Gastrocnemius medialis (tissue), 4 donors: Measurements from ENCODE around the gene HMCN1. TPM values are rescaled to one million over a fixed set of nuclear protein-coding genes. Genes with fewer than 3 reads are reported as not detected.

Experiments used
- ATAC-seq, 2 donors: fragments of 150-250 bp; one replicate each; pipeline ENCODE4 v1.9.1; 2016
- DNase-seq, 2 donors: peaks; one replicate each; pipeline ENCODE4 v3.0.0-alpha.2; 2019
- H3K27ac ChIP-seq, 4 donors: fragments of 200-600 bp; sonication (generic); 1 replicate in 1 of 4; 2 replicates in 3 of 4; pipeline ENCODE4 v1.5.1; 2016 to 2018; ENCODE audit warnings: mild to moderate bottlenecking in 2 of 4, moderate library complexity in 1 of 4
- H3K27me3 ChIP-seq, 3 donors: fragments of 200-600 bp; sonication (generic) in 2 of 3; 1 replicate in 1 of 3; 2 replicates in 2 of 3; pipeline versions ENCODE4 v1.5.1 to v1.6.0; 2016 to 2019; ENCODE audit warnings: mild to moderate bottlenecking in 1 of 3, moderate library complexity in 1 of 3
- H3K36me3 ChIP-seq, 2 donors: fragments of 200-600 bp; sonication (generic) in 1 of 2; one replicate each; pipeline ENCODE4 v1.5.1; 2017 to 2018
- H3K4me1 ChIP-seq, 2 donors: fragments of 200-600 bp; sonication (generic) in 1 of 2; one replicate each; pipeline ENCODE4 v1.5.1; 2016 to 2017; ENCODE audit warnings: mild to moderate bottlenecking in 2 of 2
- H3K4me3 ChIP-seq, 4 donors: fragments of 200-600 bp; sonication (generic) in 3 of 4; 1 replicate in 1 of 4; 2 replicates in 3 of 4; pipeline ENCODE4 v1.5.1; 2016 to 2019; ENCODE audit warnings: mild to moderate bottlenecking in 2 of 4
- H3K9me3 ChIP-seq, 3 donors: fragments of 200-600 bp; sonication (generic) in 2 of 3; 1 replicate in 1 of 3; 2 replicates in 2 of 3; pipeline ENCODE4 v1.5.1; 2016 to 2019
- POLR2A ChIP-seq, 2 donors: fragments of 450-650 bp; IDR thresholded peaks; one replicate each; pipeline ENCODE4 v1.6.1; 2017; ENCODE audit warnings: antibody characterized with exemption in 2 of 2, mild to moderate bottlenecking in 2 of 2, moderate library complexity in 2 of 2
- in situ Hi-C, 4 donors: fragments of 200-750 bp; cut with MboI; loops; one replicate each; pipeline versions ENCODE4 v1.15.0 to v1.8.0; 2017; ENCODE audit warnings: low sequenced_read_pairs in 4 of 4
- intact Hi-C: fragments of 100-400 bp; cut with DNase I; formaldehyde crosslinking; loops from one replicate; pipeline ENCODE4 v1.15.1; 2023; ENCODE audit warnings: low total_unique reads
- total RNA-seq, 4 donors: library from RNA; depleted of rRNA; stranded (reverse); fragments of >200 nt; gene quantifications; one replicate each; pipeline versions ENCODE4 v1.1.0 to v1.2.3, GENCODE V29; 2016
- TF ChIP-seq, protein P1 (sequence below), 5 experiments: fragments of 450-650 bp in 3 of 5; fragments of 200-600 bp in 2 of 5; sonication (generic) in 2 of 5; IDR thresholded peaks in 4 of 5; conservative IDR thresholded peaks in 1 of 5; 1 replicate in 4 of 5; 2 replicates in 1 of 5; pipeline ENCODE4 v1.5.1; 2016 to 2019; ENCODE audit warnings: antibody characterized with exemption in 5 of 5, mild to moderate bottlenecking in 3 of 5, moderate library complexity in 3 of 5

The HMCN1 gene
- total RNA-seq, 4 donors from 2014 or later, result 2.6 to 7.5 (median 5.1) TPM

GRCh38 chr1:185694081-185694480 lies 40.1 kb upstream of the HMCN1 start:
- no peaks in the 10 kb centered on the region for H3K27me3 ChIP-seq
- in situ Hi-C loops (loop anchor here in 2 of 4 donors (25.0 kb wide), 1 partner anchor 457 kb away; no protein-coding TSS in a partner anchor), intact Hi-C loops (no loop called here)
- H3K9me3 ChIP-seq, result no peaks in the 10 kb centered on the region
- peak overlapping the region in 2 of 4 donors; percentile 6 to 8 for H3K4me3 ChIP-seq
- DNase-seq (no peak), ATAC-seq (no peak)
- TF ChIP-seq, protein P1, sequence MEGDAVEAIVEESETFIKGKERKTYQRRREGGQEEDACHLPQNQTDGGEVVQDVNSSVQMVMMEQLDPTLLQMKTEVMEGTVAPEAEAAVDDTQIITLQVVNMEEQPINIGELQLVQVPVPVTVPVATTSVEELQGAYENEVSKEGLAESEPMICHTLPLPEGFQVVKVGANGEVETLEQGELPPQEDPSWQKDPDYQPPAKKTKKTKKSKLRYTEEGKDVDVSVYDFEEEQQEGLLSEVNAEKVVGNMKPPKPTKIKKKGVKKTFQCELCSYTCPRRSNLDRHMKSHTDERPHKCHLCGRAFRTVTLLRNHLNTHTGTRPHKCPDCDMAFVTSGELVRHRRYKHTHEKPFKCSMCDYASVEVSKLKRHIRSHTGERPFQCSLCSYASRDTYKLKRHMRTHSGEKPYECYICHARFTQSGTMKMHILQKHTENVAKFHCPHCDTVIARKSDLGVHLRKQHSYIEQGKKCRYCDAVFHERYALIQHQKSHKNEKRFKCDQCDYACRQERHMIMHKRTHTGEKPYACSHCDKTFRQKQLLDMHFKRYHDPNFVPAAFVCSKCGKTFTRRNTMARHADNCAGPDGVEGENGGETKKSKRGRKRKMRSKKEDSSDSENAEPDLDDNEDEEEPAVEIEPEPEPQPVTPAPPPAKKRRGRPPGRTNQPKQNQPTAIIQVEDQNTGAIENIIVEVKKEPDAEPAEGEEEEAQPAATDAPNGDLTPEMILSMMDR (IDR thresholded peaks at IDR 0.05 in 4 of 5, conservative IDR thresholded peaks at IDR 0.05 in 1 of 5), result no peak
- no peak for TF ChIP-seq POLR2A (IDR thresholded peaks at IDR 0.05)
- H3K36me3 ChIP-seq, result no peaks in the 10 kb centered on the region
- no peaks in the 10 kb centered on the region for H3K4me1 ChIP-seq
- peak overlapping the region; percentile 52 to 72 (median 58) for H3K27ac ChIP-seq

DNA sequence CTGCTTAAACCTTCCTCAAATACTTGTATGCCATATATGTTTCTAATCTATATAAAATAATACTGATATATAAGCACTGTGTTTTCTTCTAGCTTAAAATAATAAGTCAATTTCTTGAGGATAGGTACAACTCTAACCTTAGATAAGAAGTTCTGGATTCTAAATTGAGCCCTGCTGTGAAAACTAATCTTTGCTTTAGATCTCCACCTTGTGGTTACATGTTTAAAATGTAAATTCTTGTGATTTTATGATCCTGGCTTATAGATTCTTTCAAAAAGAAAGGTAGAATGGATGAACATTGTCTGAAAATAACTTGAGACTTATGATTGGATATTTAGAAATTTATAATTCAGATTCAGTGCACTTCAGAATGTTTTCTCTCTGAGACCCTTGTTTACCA lies 38.9 kb upstream of the HMCN1 start:
- DNase-seq (no peak), ATAC-seq (no peak)
- Histone ChIP-seq H3K27me3 (no peaks in the 10 kb centered on the region), H3K4me3 (no peak overlapping the region), H3K27ac (peak overlapping the region in 1 of 4 donors; percentile 61), H3K4me1 (no peaks in the 10 kb centered on the region), H3K9me3 (no peaks in the 10 kb centered on the region), H3K36me3 (no peaks in the 10 kb centered on the region)
- intact Hi-C loops (no loop called here), in situ Hi-C loops (loop anchor here in 2 of 4 donors (25.0 kb wide), 1 partner anchor 458 kb away; no protein-coding TSS in a partner anchor)
- TF ChIP-seq POLR2A (IDR thresholded peaks at IDR 0.05), result no peak
- TF ChIP-seq, protein P1 (IDR thresholded peaks at IDR 0.05 in 4 of 5, conservative IDR thresholded peaks at IDR 0.05 in 1 of 5), result peak in 1 of 5 experiments; percentile 8

DNA sequence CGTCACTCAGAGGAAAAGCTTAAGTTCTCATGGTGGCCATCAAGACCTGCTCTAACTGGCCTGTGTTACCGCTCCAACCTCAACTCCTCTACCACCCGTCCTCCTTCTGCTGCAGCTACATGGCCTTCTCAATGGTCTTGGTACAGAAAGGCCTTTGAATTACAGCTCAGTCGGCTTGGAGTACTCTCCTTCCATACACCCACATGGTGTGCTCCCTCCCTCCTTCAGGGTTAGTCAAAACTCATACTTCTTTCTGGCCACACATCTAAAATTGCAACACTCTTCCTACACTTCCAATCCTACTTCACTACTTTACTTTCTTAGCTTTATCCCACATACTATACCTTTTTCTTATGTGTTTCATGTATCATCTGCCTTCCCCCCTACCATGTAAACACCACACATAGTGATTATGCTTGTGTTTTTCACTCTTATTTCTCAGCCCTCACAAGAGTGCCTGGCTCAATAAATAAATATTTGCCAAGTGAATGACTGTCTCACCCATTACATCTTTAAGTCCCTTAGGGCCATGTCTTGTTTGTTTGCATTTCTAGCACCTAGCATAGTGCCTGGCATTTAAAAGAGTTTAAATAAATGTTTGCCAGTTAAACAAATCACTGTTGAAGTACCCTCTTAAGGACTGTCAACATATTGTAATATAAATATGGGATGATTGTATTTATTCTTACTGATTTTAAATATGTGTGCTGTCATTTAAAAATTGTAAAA lies 37.6 kb upstream of the HMCN1 start:
- no peak for ATAC-seq

GRCh38 chr1:185699874-185700273 lies 34.3 kb upstream of the HMCN1 start:
- Histone ChIP-seq H3K36me3 (no peaks in the 10 kb centered on the region), H3K27me3 (no peaks in the 10 kb centered on the region), H3K27ac (no peak overlapping the region), H3K4me3 (no peak overlapping the region), H3K9me3 (no peaks in the 10 kb centered on the region), H3K4me1 (no peaks in the 10 kb centered on the region)
- in situ Hi-C loops (loop anchor here in 3 of 4 donors (25.0 kb wide), 2 partner anchors 463 to 512 kb away; no protein-coding TSS in a partner anchor), intact Hi-C loops (no loop called here)
- TF ChIP-seq POLR2A (IDR thresholded peaks at IDR 0.05), result no peak
- TF ChIP-seq, protein P1 (IDR thresholded peaks at IDR 0.05 in 4 of 5, conservative IDR thresholded peaks at IDR 0.05 in 1 of 5), result no peak
- DNase-seq (no peak), ATAC-seq (no peak)

More for the DNA sequence above, 37.6 kb upstream of the HMCN1 start:
- no peak for TF ChIP-seq POLR2A (IDR thresholded peaks at IDR 0.05)
- TF ChIP-seq, protein P1 (IDR thresholded peaks at IDR 0.05 in 4 of 5, conservative IDR thresholded peaks at IDR 0.05 in 1 of 5), result no peak
- Histone ChIP-seq H3K36me3 (no peaks in the 10 kb centered on the region), H3K27me3 (no peaks in the 10 kb centered on the region), H3K27ac (no peak overlapping the region), H3K4me3 (no peak overlapping the region), H3K9me3 (no peaks in the 10 kb centered on the region), H3K4me1 (no peaks in the 10 kb centered on the region)
- intact Hi-C loops, result no loop called here
- DNase-seq, result no peak
- in situ Hi-C loops, result loop anchor here in 2 of 4 donors (25.0 kb wide), 1 partner anchor 459 kb away; no protein-coding TSS in a partner anchor
